B cell (primary cell): ENCODE measurements around the gene ABHD16A. TPM values are rescaled to one million over a fixed set of nuclear protein-coding genes. Genes with fewer than 3 reads are reported as not detected.

Experiments used
- ATAC-seq: fragments of 200-7000 bp; cut with Tn5 transposase; one replicate; pipeline ENCODE4 v1.10.0; 2021; ENCODE audit warnings: low read depth, mild to moderate bottlenecking, moderate number of reproducible peaks, moderate library complexity
- CTCF ChIA-PET: fragments of 350-600 bp; sonication (Branson Sonifier 250); formaldehyde crosslinking; loops from one replicate; lab custom pipeline; 2021; ENCODE audit warnings: antibody characterized with exemption, inconsistent platforms; lab: Charles Lee
- POLR2A ChIA-PET: fragments of 350-600 bp; sonication (Branson Sonifier 250); formaldehyde crosslinking; loops from one replicate; lab custom pipeline; 2021; ENCODE audit warnings: antibody characterized with exemption; lab: Charles Lee
- DNase-seq: peaks from one replicate; pipeline ENCODE4 v3.0.0; 2013
- H2AFZ ChIP-seq: 2 replicates; pipeline ENCODE4 v1.6.1; 2012; ENCODE audit warnings: mild to moderate bottlenecking, low read depth, low read length; ENCODE audit not compliant: insufficient read depth, poor library complexity, severe bottlenecking
- H3K27ac ChIP-seq, 2 donors: 1 replicate in 1 of 2; 2 replicates in 1 of 2; pipeline ENCODE4 v1.5.1; 2012 to 2013; ENCODE audit warnings: low read length in 2 of 2, mild to moderate bottlenecking in 2 of 2, moderate library complexity in 1 of 2
- H3K27me3 ChIP-seq, 4 experiments: fragments of 200-600 bp in 1 of 4; sonication (generic) in 1 of 4; replicated peaks in 1 of 4; 1 replicate in 2 of 4; 2 replicates in 2 of 4; pipeline versions ENCODE4 v1.6.1 to v1.7.0; 2013 to 2016; ENCODE audit warnings: low read length in 3 of 4, mild to moderate bottlenecking in 2 of 4, mixed read lengths in 1 of 4, moderate library complexity in 1 of 4; ENCODE audit not compliant: insufficient read depth in 4 of 4, control insufficient read depth in 3 of 4; ENCODE audit errors: control extremely low read depth in 1 of 4
- H3K36me3 ChIP-seq, 2 experiments: replicated peaks in 1 of 2; 1 replicate in 1 of 2; 2 replicates in 1 of 2; pipeline versions ENCODE4 v1.6.1 to v1.7.1; 2013; ENCODE audit warnings: low read length in 1 of 2; ENCODE audit not compliant: insufficient read depth in 2 of 2, control insufficient read depth in 1 of 2; ENCODE audit errors: control extremely low read depth in 1 of 2, extremely low read depth in 1 of 2
- H3K4me1 ChIP-seq, 2 donors: fragments of 200-600 bp in 1 of 2; sonication (generic) in 1 of 2; 1 replicate in 1 of 2; 2 replicates in 1 of 2; pipeline versions ENCODE4 v1.5.1 to v1.6.1; 2013 to 2017; ENCODE audit warnings: low read length in 2 of 2; ENCODE audit not compliant: control insufficient read depth in 2 of 2, insufficient read depth in 2 of 2
- H3K4me2 ChIP-seq: replicated peaks from 2 replicates; pipeline ENCODE3; 2012; ENCODE audit warnings: mild to moderate bottlenecking, low read depth, low read length; ENCODE audit not compliant: poor library complexity, severe bottlenecking
- H3K4me3 ChIP-seq, 5 experiments: fragments of 200-600 bp in 1 of 5; sonication (generic) in 1 of 5; 1 replicate in 3 of 5; 2 replicates in 2 of 5; pipeline versions ENCODE4 v1.5.1 to v1.7.0; 2011 to 2016; ENCODE audit warnings: low read length in 4 of 5, mild to moderate bottlenecking in 4 of 5, low read depth in 2 of 5, control low read depth in 1 of 5, moderate library complexity in 1 of 5; ENCODE audit not compliant: insufficient read depth in 1 of 5; ENCODE audit errors: control extremely low read depth in 1 of 5, extremely low read depth in 1 of 5
- H3K79me2 ChIP-seq: fragments of 200-600 bp; sonication (generic); one replicate; pipeline ENCODE4 v1.6.0; 2016; ENCODE audit warnings: low read length; ENCODE audit not compliant: control insufficient read depth, insufficient read depth
- H3K9ac ChIP-seq: fragments of 200-600 bp; sonication (generic); 2 replicates; pipeline ENCODE4 v1.6.1; 2017; ENCODE audit warnings: mild to moderate bottlenecking, low read length, moderate library complexity
- H3K9me3 ChIP-seq, 3 donors: one replicate each; pipeline versions ENCODE4 v1.6.1 to v1.7.1; 2013; ENCODE audit warnings: low read length in 2 of 3; ENCODE audit not compliant: control insufficient read depth in 2 of 3, insufficient read depth in 1 of 3; ENCODE audit errors: control extremely low read depth in 1 of 3
- H4K20me1 ChIP-seq: 2 replicates; pipeline ENCODE4 v1.6.0; 2012; ENCODE audit warnings: mild to moderate bottlenecking, low read length; ENCODE audit not compliant: insufficient read depth, control insufficient read depth, poor library complexity, severe bottlenecking
- H3K27ac Mint-ChIP-seq: one replicate; pipeline ENCODE4 v1.8.0; 2021; ENCODE audit warnings: mixed read lengths
- H3K27me3 Mint-ChIP-seq: one replicate; pipeline ENCODE4 v1.8.0; 2021; ENCODE audit warnings: mixed read lengths
- H3K4me1 Mint-ChIP-seq: one replicate; pipeline ENCODE4 v1.8.0; 2021; ENCODE audit warnings: mixed read lengths
- H3K4me3 Mint-ChIP-seq: one replicate; pipeline ENCODE4 v1.8.0; 2021; ENCODE audit warnings: mixed read lengths
- H3K9me3 Mint-ChIP-seq: one replicate; pipeline ENCODE4 v1.8.0; 2022; ENCODE audit warnings: mixed read lengths; ENCODE audit not compliant: insufficient read depth
- EZH2 ChIP-seq: IDR thresholded peaks from 2 replicates; pipeline ENCODE4 v1.6.1; 2012; ENCODE audit warnings: borderline replicate concordance, low read depth, mild to moderate bottlenecking, moderate library complexity, low read length; ENCODE audit not compliant: insufficient read depth, poor library complexity, severe bottlenecking
- WGBS: methylation state at CpG from one replicate; pipeline ENCODE4 v1.1.5; 2013; ENCODE audit warnings: missing lambda C conversion rate; ENCODE audit not compliant: insufficient coverage; 5-methylcytosine and 5-hydroxymethylcytosine counted together
- intact Hi-C: fragments of 100-400 bp; cut with micrococcal nuclease; formaldehyde crosslinking; loops from one replicate; pipeline ENCODE4 v1.10.0; 2022
- polyA plus RNA-seq: library from polyadenylated mRNA; depleted of rRNA; stranded (reverse); fragments of >200 nt; gene quantifications from 2 replicates; pipeline ENCODE4 v1.2.3, GENCODE V29; 2012
- total RNA-seq, 2 donors: library from RNA; stranded (reverse); fragments of 120-200 nt in 1 of 2; gene quantifications; 1 replicate in 1 of 2; 2 replicates in 1 of 2; pipeline versions ENCODE4 v1.2.3 to v1.2.4, GENCODE V29; 2013 to 2022
- TF ChIP-seq, protein P1 (sequence below): fragments of 200-600 bp; IDR thresholded peaks from one replicate; pipeline ENCODE4 v1.8.0; 2022; ENCODE audit warnings: antibody characterized with exemption, mild to moderate bottlenecking

ABHD16A gene
- total and polyA plus RNA-seq, 2 donors (not counting 1 experiment from before 2014, with no cell fraction given): 78.3 to 97.5 TPM

DNA sequence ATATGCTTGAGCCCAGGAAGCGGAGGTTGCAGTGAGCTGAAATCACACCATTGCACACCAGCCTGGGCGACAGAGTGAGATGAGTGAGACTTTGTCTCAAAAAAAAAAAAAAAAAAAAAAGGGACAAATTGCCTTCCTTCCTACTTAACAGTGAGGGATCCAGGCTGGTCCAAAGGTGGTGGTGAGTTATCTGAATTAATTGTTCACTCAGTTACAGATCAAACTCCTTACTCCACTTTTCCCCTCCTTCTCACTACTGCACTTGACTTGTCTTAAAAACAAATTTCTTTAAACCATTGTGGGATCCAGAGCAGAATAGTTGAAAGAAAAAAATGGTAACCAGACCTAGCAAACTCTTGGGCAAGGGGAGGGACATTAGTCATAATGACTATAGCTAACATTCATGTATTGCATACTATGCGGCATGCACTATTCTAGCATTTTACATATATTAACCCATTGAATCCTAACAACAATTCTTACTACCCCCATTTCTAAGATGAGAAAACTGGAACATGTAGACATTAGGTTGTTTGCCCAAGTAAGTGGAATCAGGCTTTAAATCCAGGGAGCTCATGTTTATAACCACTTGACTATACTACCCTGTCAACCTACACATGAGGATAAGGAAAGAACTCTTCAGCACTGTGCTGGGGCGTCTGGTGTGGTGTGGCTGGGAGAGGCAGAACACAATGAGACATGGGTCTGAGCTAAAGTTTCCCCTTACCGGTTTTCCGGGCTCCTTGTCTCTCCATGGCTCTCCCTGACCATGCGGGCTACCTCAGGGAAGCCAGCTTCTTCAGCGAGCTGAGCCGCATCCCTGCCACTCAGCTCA is 39.8 kb downstream of the ABHD16A start:
- no peak for ATAC-seq

More for the DNA sequence above, 39.8 kb downstream of the ABHD16A start:
- Histone ChIP-seq H3K9me3 (no peaks in the 10 kb centered on the region), H4K20me1 (peaks cover 19% of the 10 kb centered on the region), H3K4me2 (peak overlapping the region; percentile 90), H3K27me3 (no peaks in the 10 kb centered on the region), H2AFZ (no peak overlapping the region), H3K4me3 (peak overlapping the region in 1 of 5 experiments; percentile 98), H3K27ac (peak overlapping the region in 1 of 2 donors; percentile 98), H3K9ac (peak overlapping the region; percentile 89), H3K36me3 (peaks cover 8 to 46% of the 10 kb centered on the region in 2 experiments), H3K79me2 (peaks cover 87% of the 10 kb centered on the region), H3K4me1 (peaks cover 42 to 64% of the 10 kb centered on the region in 2 donors)
- DNase-seq: no peak
- Mint-ChIP-seq H3K4me3 (peak overlapping the region; percentile 96), H3K27me3 (no peaks in the 10 kb centered on the region), H3K27ac (peak overlapping the region; percentile 100), H3K9me3 (no peaks in the 10 kb centered on the region), H3K4me1 (peaks cover 71% of the 10 kb centered on the region)
- ChIA-PET CTCF (interaction anchor here (1.0 to 1.9 kb wide), 2 partner anchors 10 to 112 kb away, joined by 3 to 9 read pairs; partner anchors contain the start of gene BAG6), POLR2A (interaction anchor here (0.7 to 5.9 kb wide), 3 partner anchors 11 to 755 kb away, joined by 3 to 57 read pairs (median 9); partner anchors contain the start of genes BAG6 and GTF2H4)
- 90% methylated on average over 5 of the region's 9 CpGs for WGBS
- intact Hi-C loops: no loop called here
- no peak for TF ChIP-seq EZH2
- TF ChIP-seq, protein P1, sequence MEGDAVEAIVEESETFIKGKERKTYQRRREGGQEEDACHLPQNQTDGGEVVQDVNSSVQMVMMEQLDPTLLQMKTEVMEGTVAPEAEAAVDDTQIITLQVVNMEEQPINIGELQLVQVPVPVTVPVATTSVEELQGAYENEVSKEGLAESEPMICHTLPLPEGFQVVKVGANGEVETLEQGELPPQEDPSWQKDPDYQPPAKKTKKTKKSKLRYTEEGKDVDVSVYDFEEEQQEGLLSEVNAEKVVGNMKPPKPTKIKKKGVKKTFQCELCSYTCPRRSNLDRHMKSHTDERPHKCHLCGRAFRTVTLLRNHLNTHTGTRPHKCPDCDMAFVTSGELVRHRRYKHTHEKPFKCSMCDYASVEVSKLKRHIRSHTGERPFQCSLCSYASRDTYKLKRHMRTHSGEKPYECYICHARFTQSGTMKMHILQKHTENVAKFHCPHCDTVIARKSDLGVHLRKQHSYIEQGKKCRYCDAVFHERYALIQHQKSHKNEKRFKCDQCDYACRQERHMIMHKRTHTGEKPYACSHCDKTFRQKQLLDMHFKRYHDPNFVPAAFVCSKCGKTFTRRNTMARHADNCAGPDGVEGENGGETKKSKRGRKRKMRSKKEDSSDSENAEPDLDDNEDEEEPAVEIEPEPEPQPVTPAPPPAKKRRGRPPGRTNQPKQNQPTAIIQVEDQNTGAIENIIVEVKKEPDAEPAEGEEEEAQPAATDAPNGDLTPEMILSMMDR: no peak
